ENCODE results near the gene RAD51B. TPM values are rescaled to one million over a fixed set of nuclear protein-coding genes. Genes with fewer than 3 reads are reported as not detected.

The RAD51B gene
- total RNA-seq, 4 donors from 2014 or later = 12.6 to 26.4 (median 16.7) TPM

GRCh38 chr14:68074765-68075381, 255.3 kb downstream of the RAD51B start:
- H3K36me3 ChIP-seq = no peaks in the 10 kb centered on the region
- WGBS, 2 donors = 83 to 92% methylated on average over 3 of the region's 3 CpGs

GRCh38 chr14:68075382-68076029, 255.9 kb downstream of the RAD51B start:
- no peak overlapping the region for H3K4me3 ChIP-seq
- H3K27ac ChIP-seq = no peak overlapping the region
- peaks cover 0 to 20% (median 3%) of the 10 kb centered on the region in 4 donors for H3K9me3 ChIP-seq
- no peaks in the 10 kb centered on the region for H3K36me3 ChIP-seq
- no peaks in the 10 kb centered on the region for H3K27me3 ChIP-seq
- 69 to 71% methylated on average over 5 of the region's 5 CpGs for WGBS, 2 donors
- H3K4me1 ChIP-seq = no peaks in the 10 kb centered on the region
- DNase-seq (ENCODE audit: low spot score in 2 of 2) = no peak
- TF ChIP-seq, protein P1, sequence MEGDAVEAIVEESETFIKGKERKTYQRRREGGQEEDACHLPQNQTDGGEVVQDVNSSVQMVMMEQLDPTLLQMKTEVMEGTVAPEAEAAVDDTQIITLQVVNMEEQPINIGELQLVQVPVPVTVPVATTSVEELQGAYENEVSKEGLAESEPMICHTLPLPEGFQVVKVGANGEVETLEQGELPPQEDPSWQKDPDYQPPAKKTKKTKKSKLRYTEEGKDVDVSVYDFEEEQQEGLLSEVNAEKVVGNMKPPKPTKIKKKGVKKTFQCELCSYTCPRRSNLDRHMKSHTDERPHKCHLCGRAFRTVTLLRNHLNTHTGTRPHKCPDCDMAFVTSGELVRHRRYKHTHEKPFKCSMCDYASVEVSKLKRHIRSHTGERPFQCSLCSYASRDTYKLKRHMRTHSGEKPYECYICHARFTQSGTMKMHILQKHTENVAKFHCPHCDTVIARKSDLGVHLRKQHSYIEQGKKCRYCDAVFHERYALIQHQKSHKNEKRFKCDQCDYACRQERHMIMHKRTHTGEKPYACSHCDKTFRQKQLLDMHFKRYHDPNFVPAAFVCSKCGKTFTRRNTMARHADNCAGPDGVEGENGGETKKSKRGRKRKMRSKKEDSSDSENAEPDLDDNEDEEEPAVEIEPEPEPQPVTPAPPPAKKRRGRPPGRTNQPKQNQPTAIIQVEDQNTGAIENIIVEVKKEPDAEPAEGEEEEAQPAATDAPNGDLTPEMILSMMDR (IDR thresholded peaks at IDR 0.05) = no peak
- TF ChIP-seq EP300 (IDR thresholded peaks at IDR 0.05) (no peak), POLR2A (IDR thresholded peaks at IDR 0.05) (no peak)

More at GRCh38 chr14:68074765-68075381, 255.3 kb downstream of the RAD51B start:
- no peaks in the 10 kb centered on the region for H3K27me3 ChIP-seq
- no peak overlapping the region for H3K27ac ChIP-seq
- H3K4me3 ChIP-seq = no peak overlapping the region
- no peak for DNase-seq (ENCODE audit: low spot score in 2 of 2)
- TF ChIP-seq EP300 (IDR thresholded peaks at IDR 0.05) (no peak), POLR2A (IDR thresholded peaks at IDR 0.05) (no peak)
- TF ChIP-seq, protein P1 (IDR thresholded peaks at IDR 0.05) = no peak
- H3K4me1 ChIP-seq = no peaks in the 10 kb centered on the region
- peaks cover 0 to 26% (median 6%) of the 10 kb centered on the region in 4 donors for H3K9me3 ChIP-seq

- TF ChIP-seq POLR2A (IDR thresholded peaks at IDR 0.05) (no peak), EP300 (IDR thresholded peaks at IDR 0.05) (no peak)
- TF ChIP-seq, protein P1 (IDR thresholded peaks at IDR 0.05) = no peak
- H3K4me1 ChIP-seq = no peaks in the 10 kb centered on the region
- H3K9me3 ChIP-seq = peaks cover 0 to 16% (median 1%) of the 10 kb centered on the region in 4 donors
- no peak overlapping the region for H3K27ac ChIP-seq
- 95 to 98% methylated on average over 1 of the region's 1 CpG for WGBS, 2 donors
- no peaks in the 10 kb centered on the region for H3K27me3 ChIP-seq
- H3K36me3 ChIP-seq = no peaks in the 10 kb centered on the region
- no peak for DNase-seq (ENCODE audit: low spot score in 2 of 2)
- H3K4me3 ChIP-seq = no peak overlapping the region
Observed at GRCh38 chr14:68076451-68076850, 256.9 kb downstream of the RAD51B start.

DNA sequence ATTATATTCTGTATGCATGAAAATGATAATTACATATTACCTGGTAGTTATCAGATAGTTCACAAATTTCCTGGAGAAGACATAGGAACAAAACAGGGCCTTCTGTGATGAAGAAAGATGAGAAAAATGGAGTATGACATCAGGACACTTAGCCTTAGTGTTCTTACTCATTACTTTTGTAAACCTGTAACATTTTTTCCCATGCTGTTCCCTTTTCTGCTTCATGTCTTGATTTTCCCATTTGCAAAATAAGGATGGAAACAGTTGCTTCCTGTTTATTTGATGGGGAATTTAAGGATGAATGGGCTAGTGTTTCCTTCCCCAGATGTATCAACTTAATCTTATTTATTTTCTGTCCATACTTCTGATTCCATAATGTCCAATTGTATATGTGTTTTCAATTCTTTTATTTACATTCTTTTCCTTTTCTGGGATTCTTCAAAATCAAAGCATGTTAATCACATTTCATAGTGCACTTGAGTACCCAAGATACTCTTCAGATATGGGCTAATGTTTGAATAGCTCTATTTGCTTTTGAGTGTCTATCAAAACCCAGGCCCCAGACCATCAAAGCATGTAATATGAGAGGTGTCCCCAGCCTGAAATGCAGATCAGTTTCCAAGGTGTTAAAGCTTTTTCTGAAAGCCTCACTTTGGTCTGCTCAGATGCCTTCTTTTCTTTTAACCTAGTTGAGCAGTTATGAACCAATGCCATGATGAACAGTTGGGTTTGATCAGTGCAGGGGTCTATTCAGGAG, 260.5 kb downstream of the RAD51B start:
- TF ChIP-seq, protein P1 (IDR thresholded peaks at IDR 0.05) = no peak
- TF ChIP-seq EP300 (IDR thresholded peaks at IDR 0.05) = no peak
- TF ChIP-seq POLR2A (IDR thresholded peaks at IDR 0.05) = no peak
- no peaks in the 10 kb centered on the region for H3K27me3 ChIP-seq
- H3K36me3 ChIP-seq = no peaks in the 10 kb centered on the region
- no peak for DNase-seq (ENCODE audit: low spot score in 2 of 2)
- no peak overlapping the region for H3K4me3 ChIP-seq
- H3K9me3 ChIP-seq = no peaks in the 10 kb centered on the region
- no peak overlapping the region for H3K27ac ChIP-seq
- H3K4me1 ChIP-seq = peaks cover 0 to 2% (median 0%) of the 10 kb centered on the region in 4 donors

GRCh38 chr14:68081489-68081888, 261.9 kb downstream of the RAD51B start:
- Histone ChIP-seq H3K4me1 (peaks cover 0 to 15% (median 0%) of the 10 kb centered on the region in 4 donors), H3K36me3 (no peaks in the 10 kb centered on the region), H3K9me3 (no peaks in the 10 kb centered on the region), H3K27me3 (no peaks in the 10 kb centered on the region), H3K4me3 (no peak overlapping the region), H3K27ac (no peak overlapping the region)
- WGBS, 2 donors = 58 to 59% methylated on average over 5 of the region's 5 CpGs
- no peak for DNase-seq (ENCODE audit: low spot score in 2 of 2)
- TF ChIP-seq POLR2A (IDR thresholded peaks at IDR 0.05) (no peak), EP300 (IDR thresholded peaks at IDR 0.05) (no peak)
- TF ChIP-seq, protein P1 (IDR thresholded peaks at IDR 0.05) = no peak

Measured in tibial nerve (tissue), 4 donors.